ENCODE measurements around the gene ZNF362.
"Not testable (repeated sequence)": the region's sequence is repeated elsewhere in the genome, so short reads cannot be mapped to it uniquely, and the experiment has no call there.

The ZNF362 gene

GRCh38 chr1:33306653-33307493 lies 50.6 kb downstream of the ZNF362 start:
- DNase-seq: peak; percentile 82

GRCh38 chr1:33307494-33307864 lies 51.2 kb downstream of the ZNF362 start:
- no peak for DNase-seq

DNA sequence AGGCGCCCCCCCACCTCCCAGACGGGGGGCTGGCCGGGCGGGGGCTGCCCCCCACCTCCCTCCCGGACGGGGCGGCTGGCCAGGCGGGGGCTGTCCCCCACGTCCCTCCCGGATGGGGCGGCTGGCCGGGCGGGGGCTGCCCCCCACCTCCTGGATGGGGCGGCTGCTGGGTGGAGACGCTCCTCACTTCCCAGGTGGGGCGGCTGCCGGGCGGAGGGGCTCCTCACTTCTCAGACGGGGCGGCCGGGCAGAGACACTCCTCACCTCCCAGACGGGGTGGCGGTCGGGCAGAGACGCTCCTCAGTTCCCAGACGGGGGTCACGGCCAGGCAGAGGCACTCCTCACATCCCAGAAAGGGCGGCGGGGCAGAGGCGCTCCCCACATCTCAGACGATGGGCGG lies 53.1 kb downstream of the ZNF362 start:
- not testable (repeated sequence) for DNase-seq

DNA sequence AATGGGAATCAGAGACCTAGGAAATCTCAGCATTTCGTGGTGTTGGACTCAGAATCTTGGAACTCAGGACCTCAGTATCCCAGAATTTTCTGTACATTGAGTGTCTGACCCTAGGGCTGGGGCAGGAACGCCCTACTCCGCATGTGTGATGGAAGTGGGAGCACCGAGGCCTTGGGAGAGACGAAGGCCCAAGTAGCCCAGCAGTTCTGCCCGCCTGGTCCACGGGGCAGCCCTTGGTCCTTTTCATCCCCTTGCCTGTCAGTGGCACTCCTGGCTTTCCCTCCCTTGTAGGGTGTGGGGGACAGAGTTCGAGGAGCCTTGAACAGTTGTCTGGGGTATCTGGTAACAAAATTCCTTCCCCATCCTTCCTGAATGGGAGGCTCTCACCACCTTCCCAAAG lies 54.4 kb downstream of the ZNF362 start:
- no peak for DNase-seq

DNA sequence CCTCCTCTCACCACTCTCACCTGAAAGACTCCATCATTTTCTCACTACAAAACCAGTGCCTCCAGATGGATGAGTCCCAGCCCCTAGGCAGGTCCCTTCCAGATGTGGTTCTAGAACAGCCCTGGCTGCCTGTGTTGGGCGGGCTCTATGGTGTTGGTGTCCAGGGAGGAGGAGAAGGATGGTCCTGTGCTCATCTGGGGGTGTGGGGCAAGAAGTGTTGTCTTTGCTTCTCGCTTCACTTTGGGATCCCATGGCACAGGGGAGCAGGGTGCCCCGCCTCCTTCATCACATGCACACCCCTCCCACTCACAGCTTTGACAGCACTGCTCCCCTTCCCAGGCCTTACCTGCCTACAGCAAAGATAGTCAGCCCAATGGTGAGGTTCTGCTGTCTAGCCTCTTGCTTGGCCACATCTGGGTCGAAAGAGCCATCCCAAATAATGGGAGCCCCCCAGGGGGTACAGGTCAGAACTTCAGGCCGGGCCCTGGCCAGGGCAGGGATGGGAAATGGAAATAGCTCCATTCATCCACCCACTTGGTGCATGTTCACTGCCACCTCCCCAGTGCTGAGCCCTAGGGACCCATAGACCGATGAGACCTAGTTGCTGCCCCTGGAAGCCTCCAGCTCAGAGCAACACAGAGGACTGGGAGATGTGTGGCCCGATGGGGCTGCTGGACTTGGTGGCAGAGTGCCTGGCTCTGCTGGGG lies 55.6 kb downstream of the ZNF362 start:
- no peak for DNase-seq

DNA sequence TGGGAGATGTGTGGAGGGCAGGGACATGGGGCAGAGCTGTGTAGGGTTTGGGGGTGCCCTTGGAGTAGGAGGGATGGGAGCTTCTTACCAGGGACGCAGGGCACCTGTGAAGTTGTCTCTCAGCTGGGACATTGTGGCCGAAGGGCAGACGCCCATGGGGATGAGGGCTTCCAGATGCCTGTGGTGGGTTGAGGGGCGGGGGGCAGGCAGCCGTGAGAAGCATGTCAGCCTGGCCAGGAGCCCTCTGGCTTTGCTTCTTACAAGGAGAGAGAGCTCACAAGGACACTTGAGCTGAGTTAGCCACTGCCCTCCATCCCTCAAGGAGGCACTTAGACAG lies 56.1 kb downstream of the ZNF362 start:
- DNase-seq: no peak

- DNase-seq: no peak
These were observed 58.1 kb downstream of the ZNF362 start for GRCh38 chr1:33314416-33314815.

GRCh38 chr1:33316601-33317000 lies 60.3 kb downstream of the ZNF362 start:
- DNase-seq: no peak

DNA sequence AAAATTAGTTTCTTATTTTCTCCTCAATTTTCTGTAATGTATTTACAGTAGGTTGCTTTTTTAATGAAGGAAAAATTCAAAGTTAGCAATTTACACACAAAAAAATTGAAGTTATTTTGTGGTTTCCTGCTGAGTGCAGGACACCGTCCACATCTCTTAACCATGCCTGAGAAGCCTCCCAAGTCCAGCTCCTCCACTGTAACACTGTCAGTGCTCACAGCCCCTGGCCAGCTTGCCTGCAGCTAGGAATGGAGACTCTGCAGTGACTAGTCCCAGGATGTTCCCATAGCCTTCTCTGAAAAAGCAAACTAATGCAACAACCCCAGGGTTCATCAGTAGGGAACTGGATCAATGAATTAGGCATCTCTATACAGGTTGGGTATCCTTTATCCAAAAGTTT lies 61.1 kb downstream of the ZNF362 start:
- no peak for DNase-seq

DNA sequence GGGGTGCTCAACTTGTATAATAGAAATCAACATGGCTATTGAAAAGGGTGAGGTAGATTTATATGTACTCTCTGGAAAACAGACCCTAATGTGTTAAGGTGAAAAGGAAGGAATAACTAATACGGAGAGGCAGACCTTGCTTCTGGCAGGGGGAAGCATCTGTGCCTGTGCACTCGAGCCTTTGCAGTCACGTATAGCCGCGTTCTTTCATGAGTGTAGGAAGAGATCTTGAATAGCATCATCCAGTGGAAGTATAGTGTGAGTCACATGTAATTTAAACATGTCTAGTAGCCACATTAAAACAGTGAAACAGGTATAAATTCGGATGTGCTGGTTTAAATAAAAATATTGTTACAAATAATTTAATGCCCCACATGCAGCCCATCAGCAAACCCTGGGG lies 61.7 kb downstream of the ZNF362 start:
- no peak for DNase-seq

DNA sequence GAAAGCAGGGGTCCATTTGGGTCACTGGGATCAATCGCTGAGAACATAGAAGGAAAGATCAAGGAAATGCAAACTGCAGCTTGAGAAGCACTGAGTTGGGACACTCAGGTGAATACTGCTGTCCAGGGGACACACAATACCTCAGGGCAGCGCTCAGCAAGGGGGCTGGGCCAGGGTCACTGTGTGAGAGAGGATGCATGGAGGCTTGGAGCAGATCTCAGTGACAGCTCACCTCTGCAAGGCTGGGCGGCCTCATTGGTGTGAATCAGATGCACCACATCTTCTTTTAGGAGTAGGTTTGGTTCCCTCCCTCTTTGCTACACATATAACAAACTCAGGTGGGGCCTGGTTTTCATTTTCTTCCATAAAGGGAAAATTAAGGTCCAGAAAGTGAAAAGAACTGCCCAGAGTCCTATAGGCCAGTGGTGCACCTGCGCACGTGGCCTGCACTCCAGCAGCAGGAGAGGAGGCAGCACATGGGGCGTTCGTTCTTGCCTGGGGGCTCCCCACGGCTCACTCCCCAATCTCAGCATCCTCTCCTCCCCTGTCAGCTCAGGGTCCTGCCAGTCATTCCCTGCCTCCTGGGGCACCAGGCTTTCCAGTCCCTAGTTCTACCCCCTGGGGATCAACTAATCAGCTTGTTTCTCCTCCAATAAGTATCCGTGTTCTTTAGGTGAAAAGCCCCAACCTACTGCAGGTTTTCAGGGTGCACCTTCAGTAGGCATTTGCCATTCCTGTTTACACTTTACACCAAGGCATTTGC lies 63.1 kb downstream of the ZNF362 start:
- DNase-seq: no peak

DNA sequence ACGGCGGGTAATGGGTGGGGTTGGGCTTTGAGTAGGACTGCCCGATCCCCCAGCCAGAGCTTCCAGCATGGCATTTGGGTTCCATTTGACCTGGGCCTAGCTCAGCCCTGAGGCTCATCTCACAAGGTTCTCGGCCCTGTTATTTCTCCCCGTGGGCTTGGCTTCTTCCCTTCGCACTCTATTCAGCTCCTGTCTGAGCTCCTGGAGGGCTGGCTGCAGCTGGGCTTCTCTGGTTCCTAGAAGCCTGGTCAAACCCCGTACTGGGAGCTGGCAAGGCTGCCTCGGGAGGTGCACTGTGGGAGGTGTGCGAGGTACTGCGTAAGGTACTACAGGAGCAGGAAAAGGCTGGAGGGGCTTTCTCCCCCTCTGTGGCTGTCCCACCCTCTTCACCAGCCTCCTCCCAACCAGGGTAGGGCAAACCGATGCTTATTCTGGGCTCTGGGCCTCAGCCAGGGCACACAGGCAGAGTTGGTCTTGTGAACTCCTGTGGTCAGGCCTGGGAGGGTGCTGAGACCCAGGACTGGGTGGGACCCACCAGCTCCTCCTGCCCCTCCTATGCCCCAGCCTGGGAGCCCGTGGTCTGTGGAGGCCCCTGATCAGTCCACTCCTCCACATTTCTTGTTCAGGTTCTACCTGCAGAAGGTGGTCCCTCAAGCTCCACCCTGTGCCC lies 63.8 kb downstream of the ZNF362 start:
- DNase-seq: no peak

- DNase-seq: no peak
These were observed 64.4 kb downstream of the ZNF362 start, which contains the start of gene A3GALT2 for GRCh38 chr1:33320619-33321165. TSS of gene A3GALT2 (minus strand) at chr1:33321098. CDS start at chr1:33321098, 0 bp downstream.

DNA sequence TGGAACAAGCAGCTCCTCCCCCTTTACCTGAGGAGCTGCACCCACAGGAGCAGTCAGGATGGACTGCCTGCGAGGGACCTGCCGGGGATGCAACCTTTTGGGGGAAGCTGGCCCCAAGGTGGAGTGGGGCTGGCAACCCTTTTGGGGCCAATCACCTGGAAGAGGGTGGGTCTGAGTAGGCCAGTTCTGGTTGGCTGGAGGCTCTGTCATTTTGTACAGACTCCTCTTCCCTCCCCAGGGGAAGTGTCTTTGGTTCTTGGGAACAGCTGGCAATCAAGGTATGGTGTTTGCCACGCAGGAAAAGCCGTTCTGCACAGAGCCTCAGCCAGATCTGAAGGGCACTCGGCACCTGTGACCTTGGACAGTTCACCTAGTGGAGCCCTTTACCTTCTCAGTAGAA lies 64.9 kb downstream of the ZNF362 start:
- no peak for DNase-seq

- no peak for DNase-seq
These were observed 65.8 kb downstream of the ZNF362 start for GRCh38 chr1:33322109-33322508.

DNA sequence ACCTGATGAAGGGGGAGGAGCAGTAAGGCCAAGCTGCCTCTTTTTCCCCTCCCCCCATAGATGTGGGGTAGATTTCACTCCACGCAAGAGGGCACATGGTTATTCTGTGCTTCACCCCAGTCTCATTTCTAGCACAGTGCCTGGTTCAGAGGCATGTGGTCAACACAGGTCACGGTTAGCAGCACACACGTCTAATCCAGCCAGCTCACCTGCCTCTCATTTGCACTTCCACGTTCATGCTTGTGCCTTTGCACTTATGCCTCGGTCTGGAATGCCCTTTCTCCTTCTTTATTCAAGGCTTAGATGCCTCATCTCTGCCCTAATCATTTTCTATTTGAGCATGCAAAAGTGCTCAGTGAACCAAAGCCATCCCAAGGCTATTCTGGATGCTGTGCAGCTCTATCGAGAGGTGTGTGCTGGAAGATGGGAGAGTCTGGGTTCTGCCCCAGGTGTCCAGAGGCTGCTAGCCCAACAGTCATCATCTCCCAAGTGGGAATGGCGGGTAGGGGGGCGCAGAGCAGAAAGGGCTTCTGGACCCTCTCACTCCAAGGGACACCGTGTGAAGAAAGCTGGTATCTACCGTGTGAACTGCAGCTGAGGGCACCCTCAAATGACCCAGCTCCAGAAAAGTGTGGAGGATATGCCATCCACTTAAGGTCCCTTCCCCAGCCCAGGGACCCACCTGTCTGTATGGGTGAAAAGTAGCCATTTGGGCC lies 66.7 kb downstream of the ZNF362 start:
- no peak for DNase-seq

GRCh38 chr1:33323663-33324477 lies 67.6 kb downstream of the ZNF362 start:
- DNase-seq: no peak

DNA sequence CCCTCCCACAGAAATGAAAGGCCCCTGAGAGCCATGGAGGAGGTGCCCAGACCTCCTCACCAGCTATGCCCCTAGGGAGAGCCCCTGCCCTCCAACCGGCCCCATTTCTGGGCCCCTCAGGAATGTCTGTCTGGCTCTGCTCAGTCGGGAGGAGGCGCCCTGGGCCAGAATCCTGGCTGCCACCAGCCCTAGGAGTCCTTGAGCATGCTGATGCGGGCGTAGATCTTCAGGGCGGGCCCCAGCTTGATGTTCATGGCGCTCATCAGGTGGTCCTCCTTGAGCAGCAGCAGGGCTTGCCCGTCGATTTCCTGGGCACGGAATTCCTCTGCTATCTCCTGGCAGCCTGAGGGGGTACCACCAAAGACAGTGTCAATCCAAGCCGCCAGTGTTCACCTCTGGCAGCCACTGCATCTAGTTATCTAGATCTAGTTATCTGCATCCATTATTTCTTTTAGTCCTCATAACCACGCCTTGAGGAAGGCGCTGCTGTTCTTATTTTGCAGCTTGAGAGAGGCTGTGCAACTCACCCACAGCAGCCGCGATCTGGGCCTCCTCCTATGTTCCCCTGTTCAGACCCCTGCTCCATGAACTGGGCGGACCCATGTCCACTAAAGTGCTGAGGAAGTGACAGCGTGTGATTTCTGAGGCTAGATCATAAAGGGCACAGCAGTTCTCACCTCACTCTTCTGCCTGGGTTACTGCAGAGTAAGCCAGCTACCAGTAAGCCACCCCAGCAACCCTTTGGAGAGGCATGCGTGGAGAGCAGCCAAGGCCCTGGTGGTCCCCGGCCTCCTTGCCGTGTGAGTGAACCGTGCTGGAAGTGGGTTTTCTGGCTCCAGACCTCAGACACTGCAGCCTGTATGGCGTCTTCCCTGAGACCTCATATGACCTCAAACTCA lies 68.6 kb downstream of the ZNF362 start:
- DNase-seq: no peak

- DNase-seq: no peak
These were observed 70.5 kb downstream of the ZNF362 start for GRCh38 chr1:33326785-33327184.

All from right kidney (tissue), 1 donor.